Measurements from ENCODE around the gene ACVR2B.

DNA sequence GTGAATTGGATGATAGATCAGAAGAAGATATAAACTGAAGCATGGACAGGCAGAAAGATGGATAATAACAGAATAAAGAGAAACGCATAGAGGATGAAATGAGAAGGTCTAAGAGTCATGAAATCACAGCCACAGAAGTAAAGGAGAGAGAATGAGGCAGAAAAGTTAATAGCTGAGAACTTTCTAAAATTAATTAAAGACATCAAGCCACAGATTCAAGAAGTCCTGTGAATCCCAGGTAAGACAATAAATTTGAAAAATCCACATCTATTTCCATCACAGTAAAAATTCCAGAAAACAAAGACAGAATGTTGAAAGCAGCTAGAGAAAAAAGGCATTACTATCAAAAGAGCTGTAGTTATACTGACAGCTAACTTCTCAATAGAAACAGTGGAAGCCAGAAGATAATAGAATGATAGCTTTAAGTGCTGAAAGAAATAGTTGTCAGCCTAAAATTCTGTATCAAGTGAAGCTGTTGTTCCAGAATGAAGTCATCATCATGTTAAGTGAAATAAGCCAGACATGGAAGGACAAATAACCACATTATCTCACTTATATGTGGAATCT is 12.0 kb downstream of the ACVR2B start:
- TF ChIP-seq, protein P1, sequence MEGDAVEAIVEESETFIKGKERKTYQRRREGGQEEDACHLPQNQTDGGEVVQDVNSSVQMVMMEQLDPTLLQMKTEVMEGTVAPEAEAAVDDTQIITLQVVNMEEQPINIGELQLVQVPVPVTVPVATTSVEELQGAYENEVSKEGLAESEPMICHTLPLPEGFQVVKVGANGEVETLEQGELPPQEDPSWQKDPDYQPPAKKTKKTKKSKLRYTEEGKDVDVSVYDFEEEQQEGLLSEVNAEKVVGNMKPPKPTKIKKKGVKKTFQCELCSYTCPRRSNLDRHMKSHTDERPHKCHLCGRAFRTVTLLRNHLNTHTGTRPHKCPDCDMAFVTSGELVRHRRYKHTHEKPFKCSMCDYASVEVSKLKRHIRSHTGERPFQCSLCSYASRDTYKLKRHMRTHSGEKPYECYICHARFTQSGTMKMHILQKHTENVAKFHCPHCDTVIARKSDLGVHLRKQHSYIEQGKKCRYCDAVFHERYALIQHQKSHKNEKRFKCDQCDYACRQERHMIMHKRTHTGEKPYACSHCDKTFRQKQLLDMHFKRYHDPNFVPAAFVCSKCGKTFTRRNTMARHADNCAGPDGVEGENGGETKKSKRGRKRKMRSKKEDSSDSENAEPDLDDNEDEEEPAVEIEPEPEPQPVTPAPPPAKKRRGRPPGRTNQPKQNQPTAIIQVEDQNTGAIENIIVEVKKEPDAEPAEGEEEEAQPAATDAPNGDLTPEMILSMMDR (IDR thresholded peaks at IDR 0.05) = no peak
- TF ChIP-seq POLR2A (IDR thresholded peaks at IDR 0.05) = no peak
